VCaP (cell line): Measurements from ENCODE around the gene LEMD2.

Experiments
- H3K27ac ChIP-seq: fragments of 450-650 bp; 2 replicates; pipeline ENCODE4 v1.5.1; 2017
- TF ChIP-seq, protein P1 (sequence below): fragments of 450-650 bp; conservative IDR thresholded peaks from 2 replicates; pipeline ENCODE4 v1.5.1; 2017; ENCODE audit warnings: mild to moderate bottlenecking, moderate library complexity

The LEMD2 gene

DNA sequence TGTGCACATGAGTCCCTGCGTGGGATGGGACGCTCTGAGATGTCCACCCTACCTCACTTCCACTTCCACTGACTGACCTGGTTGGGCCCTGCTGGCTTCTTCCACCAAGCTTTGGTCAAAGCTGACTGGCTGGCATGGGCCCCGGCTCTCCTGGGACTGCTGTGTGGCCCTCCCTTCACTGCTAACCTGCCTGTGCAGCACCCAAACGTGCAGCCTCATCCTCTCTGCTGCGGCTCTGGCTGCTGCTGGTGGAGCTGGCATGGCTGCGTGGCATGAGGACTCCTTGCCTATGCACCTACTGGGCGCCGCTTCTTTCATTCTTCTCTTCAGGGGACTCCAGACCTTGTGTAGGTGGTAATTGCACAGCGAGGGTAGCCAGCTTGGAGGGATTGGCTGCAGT lies 23.6 kb downstream of the LEMD2 start:
- no peak overlapping the region for H3K27ac ChIP-seq
- TF ChIP-seq, protein P1, sequence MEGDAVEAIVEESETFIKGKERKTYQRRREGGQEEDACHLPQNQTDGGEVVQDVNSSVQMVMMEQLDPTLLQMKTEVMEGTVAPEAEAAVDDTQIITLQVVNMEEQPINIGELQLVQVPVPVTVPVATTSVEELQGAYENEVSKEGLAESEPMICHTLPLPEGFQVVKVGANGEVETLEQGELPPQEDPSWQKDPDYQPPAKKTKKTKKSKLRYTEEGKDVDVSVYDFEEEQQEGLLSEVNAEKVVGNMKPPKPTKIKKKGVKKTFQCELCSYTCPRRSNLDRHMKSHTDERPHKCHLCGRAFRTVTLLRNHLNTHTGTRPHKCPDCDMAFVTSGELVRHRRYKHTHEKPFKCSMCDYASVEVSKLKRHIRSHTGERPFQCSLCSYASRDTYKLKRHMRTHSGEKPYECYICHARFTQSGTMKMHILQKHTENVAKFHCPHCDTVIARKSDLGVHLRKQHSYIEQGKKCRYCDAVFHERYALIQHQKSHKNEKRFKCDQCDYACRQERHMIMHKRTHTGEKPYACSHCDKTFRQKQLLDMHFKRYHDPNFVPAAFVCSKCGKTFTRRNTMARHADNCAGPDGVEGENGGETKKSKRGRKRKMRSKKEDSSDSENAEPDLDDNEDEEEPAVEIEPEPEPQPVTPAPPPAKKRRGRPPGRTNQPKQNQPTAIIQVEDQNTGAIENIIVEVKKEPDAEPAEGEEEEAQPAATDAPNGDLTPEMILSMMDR: no peak

DNA sequence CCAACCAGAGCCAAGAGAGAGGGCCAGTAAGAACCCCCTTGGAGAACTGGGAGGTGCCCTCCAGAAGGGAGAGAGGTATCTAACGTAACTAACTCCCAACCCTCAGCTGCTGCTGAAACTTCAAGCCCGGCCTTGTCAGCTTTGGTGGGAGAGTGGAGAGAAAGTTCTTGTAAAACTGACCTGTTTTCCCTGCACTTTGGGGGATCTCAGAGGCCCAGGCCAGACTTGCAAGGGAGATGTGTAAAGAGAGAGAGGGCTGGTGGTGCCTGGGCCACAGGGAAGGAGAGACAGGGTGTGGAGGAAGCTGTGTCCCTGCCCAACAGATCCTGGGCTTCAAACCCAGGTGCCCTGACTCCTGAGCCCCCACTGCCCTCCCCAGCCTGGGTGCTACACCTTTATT lies 24.9 kb downstream of the LEMD2 start:
- TF ChIP-seq, protein P1: no peak
- no peak overlapping the region; the same call in 1 of the 2 replicates for H3K27ac ChIP-seq

DNA sequence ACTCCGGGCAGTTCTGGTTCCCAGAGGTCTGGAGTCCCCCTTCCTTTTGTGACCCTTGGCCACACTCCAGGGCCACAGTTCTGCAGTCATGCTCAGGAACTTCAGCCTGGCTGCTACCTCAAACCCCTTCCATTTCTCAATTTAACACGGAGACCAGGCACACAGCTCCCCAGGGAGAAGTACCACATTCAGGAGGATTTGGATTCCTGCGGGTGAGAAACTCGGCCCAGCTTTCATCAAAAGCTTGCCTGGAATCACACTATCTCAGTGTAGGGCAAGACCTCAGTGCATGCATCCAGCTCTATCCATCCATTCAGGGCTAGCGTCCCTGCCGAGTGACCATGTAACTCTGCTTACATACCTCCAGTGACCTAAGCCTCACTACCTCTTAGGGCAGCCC lies 25.4 kb downstream of the LEMD2 start:
- TF ChIP-seq, protein P1: no peak
- peak overlapping the region; percentile 76; the same call in 1 of the 2 replicates for H3K27ac ChIP-seq

DNA sequence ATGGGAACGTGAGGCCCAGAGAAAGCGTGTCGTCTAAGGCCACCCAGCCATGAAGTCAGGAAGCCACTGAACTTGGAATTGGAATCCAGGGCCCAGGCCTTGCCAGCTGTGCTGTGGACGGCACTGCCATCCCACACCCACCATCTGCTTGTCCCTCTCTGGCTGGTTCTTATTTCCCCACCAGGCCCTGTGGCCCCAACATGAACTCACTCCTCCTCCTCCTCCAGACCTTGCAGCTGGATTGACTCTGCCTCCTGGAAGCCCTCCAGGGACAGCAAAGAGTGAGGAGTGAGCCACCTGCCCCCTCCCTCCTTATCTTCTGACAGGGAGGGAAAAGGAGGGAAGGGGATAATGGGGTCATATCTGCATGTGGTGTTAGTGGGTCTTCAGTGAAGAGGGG lies 26.2 kb downstream of the LEMD2 start:
- TF ChIP-seq, protein P1: no peak
- peak overlapping the region; percentile 76; the same call in 1 of the 2 replicates for H3K27ac ChIP-seq

DNA sequence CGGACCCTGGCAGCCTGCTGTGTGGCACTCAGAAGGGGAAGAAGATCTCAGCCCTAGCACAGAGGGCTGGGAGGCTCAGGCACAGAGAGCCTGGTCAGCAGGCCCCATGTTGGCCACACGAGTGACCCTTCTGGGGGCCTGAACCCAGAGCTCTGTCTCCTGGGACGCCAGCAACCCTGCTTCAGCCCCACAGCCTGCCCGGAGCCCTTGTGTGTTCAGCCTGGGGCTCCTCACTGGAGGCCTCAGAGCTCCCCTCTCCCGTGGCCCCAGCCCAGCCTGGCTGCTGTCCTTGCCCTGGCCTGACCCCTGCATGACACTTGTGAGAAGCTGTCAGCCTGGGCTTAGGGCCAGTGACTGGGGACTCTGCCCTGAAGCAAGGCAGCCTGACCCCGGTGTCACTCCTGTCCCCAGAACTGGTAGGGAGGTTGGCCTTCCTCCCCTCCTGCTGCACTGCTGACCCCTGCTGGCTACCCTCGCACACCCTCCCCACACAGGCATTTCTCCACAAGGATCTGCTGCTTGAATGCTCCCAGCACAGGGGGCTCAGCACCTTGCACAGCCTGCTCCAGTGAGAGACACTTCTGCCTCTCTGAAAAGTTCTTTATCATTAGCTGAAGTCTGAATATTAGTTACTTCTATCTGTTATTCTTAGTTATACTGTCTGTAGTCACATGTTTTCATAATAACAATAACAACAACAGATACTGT lies 26.9 kb downstream of the LEMD2 start:
- peak overlapping the region; percentile 76 for H3K27ac ChIP-seq
- TF ChIP-seq, protein P1: peak; percentile 99

DNA sequence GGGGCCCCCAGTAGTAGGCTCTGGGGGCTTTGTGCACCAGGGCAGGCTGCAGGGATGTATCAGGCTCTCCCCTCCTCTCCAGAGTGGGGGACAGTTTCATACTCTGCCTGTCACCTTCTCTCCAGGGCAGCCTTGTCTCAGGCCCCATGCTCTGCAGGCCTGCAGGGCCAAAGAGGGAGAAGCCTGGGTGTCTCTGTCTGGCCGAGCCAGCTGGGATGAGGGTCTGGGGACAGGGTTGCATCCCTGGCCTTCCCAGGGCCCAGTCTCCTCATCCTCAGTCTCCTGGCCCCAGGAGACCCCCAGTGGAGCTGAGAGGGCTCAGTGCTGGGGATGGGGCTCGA lies 27.4 kb downstream of the LEMD2 start:
- TF ChIP-seq, protein P1: no peak
- peak overlapping the region; percentile 76 for H3K27ac ChIP-seq

DNA sequence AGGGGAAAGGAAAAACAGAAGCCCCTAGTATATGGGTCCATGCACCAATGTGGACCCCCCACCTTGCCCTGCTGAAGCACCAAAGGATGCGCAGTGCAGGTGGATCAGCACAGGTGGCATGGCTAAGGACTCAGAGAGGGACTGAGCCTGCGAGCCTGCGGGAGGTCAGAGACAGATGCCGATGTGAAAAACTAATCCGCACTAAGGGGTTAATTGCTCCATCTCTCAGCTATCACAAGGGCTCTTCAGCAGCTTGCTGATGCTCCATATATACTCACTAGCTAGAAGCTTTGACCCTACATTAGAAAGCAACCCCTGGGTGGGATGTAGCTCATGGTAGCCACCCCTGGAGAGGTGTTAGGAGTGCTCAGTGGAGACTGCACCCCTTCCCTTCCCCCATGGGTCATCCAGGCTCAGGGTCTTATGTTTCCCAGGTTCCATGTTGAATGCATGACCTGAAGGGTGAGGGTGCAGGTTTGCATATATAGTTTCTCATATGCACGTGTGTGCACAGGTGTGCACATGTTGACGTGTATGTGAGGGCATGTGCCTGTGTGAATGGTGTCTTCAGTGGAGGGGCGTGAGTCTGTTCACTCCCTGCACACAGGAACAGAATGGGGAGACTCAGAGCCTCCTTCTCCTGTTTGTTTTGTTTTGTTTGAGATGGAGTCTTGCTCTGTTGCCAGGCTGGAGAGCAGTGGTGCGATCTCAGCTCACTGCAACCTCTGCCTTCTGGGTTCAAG lies 28.9 kb downstream of the LEMD2 start:
- H3K27ac ChIP-seq: peak overlapping the region; percentile 76

More for the DNA sequence above, 28.9 kb downstream of the LEMD2 start:
- TF ChIP-seq, protein P1: no peak
